Fibroblast of lung (primary cell): ENCODE results near the gene ABCC6.
"Not testable (repeated sequence)": the region's sequence is repeated elsewhere in the genome, so short reads cannot be mapped to it uniquely, and the experiment has no call there.

Experiments
- CTCF ChIP-seq, 2 donors: IDR thresholded peaks in 1 of 2; conservative IDR thresholded peaks in 1 of 2; 1 replicate in 1 of 2; 2 replicates in 1 of 2; pipeline ENCODE4 v1.5.1; 2011 to 2012; ENCODE audit warnings: low read length in 2 of 2, control low read depth in 1 of 2, inconsistent platforms in 1 of 2, low read depth in 1 of 2, mild to moderate bottlenecking in 1 of 2
- EZH2 ChIP-seq: IDR thresholded peaks from 2 replicates; pipeline ENCODE4 v1.5.1; 2012; ENCODE audit warnings: low read length, control low read depth, mild to moderate bottlenecking; ENCODE audit errors: missing control alignments

GRCh38 chr16:16247439-16247838, 24.1 kb upstream of the ABCC6 start:
- not testable (repeated sequence) for TF ChIP-seq CTCF (conservative IDR thresholded peaks at IDR 0.05 in 1 of 2, IDR thresholded peaks at IDR 0.05 in 1 of 2; ENCODE audit: low read depth in 1 of 2, low read length in 2 of 2); EZH2
